ENCODE measurements around the gene MIPOL1. TPM values are rescaled to one million over a fixed set of nuclear protein-coding genes. Genes with fewer than 3 reads are reported as not detected.

The MIPOL1 gene
- total and polyA plus RNA-seq, 10 donors, result 0.50 to 15.5 (median 7.3) TPM

DNA sequence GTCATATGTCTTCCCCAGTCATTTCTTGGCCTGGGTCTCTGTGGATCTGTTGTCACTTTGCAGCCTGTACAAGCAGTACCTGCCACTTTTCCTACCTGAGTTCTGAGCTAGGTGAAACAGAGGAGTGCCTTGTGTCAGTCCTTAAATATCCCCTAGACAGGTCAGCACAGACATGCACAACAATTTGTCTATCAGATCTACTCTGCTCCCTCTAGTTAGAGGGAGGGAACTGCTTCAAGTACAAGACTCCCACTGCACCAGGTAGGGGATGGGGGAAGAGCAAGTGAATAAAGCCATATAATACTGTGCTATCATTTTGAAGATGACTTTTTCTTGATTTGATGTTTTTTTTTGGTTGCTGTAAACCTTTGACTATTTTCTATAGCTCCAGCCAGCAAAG, 39.4 kb downstream of the MIPOL1 start:
- H3K9me3 ChIP-seq, result no peaks in the 10 kb centered on the region
- H3K4me1 ChIP-seq, result no peaks in the 10 kb centered on the region
- intact Hi-C loops (cut with DNase I; ENCODE audit: low total_unique reads), result no loop called here
- H3K36me3 ChIP-seq, result no peaks in the 10 kb centered on the region
- H3K27me3 ChIP-seq (replicated peaks in 1 of 7), result no peaks in the 10 kb centered on the region
- no peak for DNase-seq
- H3K27ac ChIP-seq, result no peak overlapping the region
- TF ChIP-seq, protein P1, sequence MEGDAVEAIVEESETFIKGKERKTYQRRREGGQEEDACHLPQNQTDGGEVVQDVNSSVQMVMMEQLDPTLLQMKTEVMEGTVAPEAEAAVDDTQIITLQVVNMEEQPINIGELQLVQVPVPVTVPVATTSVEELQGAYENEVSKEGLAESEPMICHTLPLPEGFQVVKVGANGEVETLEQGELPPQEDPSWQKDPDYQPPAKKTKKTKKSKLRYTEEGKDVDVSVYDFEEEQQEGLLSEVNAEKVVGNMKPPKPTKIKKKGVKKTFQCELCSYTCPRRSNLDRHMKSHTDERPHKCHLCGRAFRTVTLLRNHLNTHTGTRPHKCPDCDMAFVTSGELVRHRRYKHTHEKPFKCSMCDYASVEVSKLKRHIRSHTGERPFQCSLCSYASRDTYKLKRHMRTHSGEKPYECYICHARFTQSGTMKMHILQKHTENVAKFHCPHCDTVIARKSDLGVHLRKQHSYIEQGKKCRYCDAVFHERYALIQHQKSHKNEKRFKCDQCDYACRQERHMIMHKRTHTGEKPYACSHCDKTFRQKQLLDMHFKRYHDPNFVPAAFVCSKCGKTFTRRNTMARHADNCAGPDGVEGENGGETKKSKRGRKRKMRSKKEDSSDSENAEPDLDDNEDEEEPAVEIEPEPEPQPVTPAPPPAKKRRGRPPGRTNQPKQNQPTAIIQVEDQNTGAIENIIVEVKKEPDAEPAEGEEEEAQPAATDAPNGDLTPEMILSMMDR (IDR thresholded peaks at IDR 0.05 in 8 of 11, conservative IDR thresholded peaks at IDR 0.05 in 3 of 11), result no peak
- TF ChIP-seq POLR2A (IDR thresholded peaks at IDR 0.05), result no peak
- no peak for TF ChIP-seq POLR2AphosphoS5 (IDR thresholded peaks at IDR 0.05)
- no peak overlapping the region for H3K4me3 ChIP-seq

DNA sequence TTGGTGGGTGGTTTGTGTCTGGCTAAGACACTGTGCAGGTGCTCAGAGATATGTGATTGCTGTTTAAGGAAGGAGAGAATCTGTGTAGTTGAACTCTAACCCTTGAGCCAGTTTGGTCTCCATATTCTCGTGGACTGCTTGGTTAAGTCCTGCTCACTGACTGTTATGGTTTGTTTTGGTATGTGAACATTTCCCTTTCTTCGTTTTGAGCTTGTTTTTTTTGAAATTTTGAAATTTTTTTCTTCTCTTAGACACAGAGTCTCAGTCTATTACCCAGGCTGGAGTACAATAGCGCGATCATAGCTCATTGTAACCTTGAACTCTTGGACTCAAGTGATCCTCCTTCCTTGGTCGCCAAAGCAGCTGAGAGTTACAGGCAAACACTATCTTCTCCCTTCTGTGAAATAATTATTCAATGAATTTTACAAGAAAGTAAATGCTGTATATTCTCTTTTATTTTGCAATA, 40.0 kb downstream of the MIPOL1 start:
- H3K9me3 ChIP-seq, result no peaks in the 10 kb centered on the region
- intact Hi-C loops (cut with DNase I; ENCODE audit: low total_unique reads), result no loop called here
- H3K4me1 ChIP-seq, result no peaks in the 10 kb centered on the region
- H3K27me3 ChIP-seq (replicated peaks in 1 of 7), result no peaks in the 10 kb centered on the region
- no peak overlapping the region for H3K27ac ChIP-seq
- no peak for DNase-seq
- H3K4me3 ChIP-seq, result no peak overlapping the region
- WGBS, 5 donors, result 72 to 86% (median 74%) methylated on average over 5 of the region's 5 CpGs
- H3K36me3 ChIP-seq, result no peaks in the 10 kb centered on the region
- no peak for TF ChIP-seq POLR2A (IDR thresholded peaks at IDR 0.05)
- no peak for TF ChIP-seq POLR2AphosphoS5 (IDR thresholded peaks at IDR 0.05)
- TF ChIP-seq, protein P1 (IDR thresholded peaks at IDR 0.05 in 8 of 11, conservative IDR thresholded peaks at IDR 0.05 in 3 of 11), result no peak

DNA sequence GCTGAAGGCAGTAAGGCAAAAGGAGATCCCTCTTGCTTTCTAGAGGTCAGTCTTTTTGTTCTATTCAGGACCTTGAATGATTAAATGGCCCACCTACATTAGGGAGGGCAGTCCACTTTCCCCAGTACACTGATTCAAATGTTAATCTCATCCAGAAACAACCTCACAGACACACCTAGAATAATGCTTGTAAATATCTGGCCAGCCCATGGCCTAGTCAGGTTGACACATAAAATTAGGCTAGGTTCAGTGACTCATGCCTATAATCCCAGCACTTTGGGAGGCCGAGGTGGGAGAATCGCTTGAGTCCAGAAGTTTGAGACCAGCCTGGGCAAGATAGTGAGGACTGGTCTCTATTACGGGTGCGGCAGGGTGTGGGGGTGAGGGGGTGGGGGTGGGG, 43.5 kb downstream of the MIPOL1 start:
- no peak for DNase-seq
- TF ChIP-seq POLR2A (IDR thresholded peaks at IDR 0.05) (no peak), POLR2AphosphoS5 (IDR thresholded peaks at IDR 0.05) (no peak)
- TF ChIP-seq, protein P1 (IDR thresholded peaks at IDR 0.05 in 8 of 11, conservative IDR thresholded peaks at IDR 0.05 in 3 of 11), result no peak
- Histone ChIP-seq H3K27me3 (replicated peaks in 1 of 7) (no peaks in the 10 kb centered on the region), H3K27ac (no peak overlapping the region), H3K4me3 (no peak overlapping the region), H3K36me3 (no peaks in the 10 kb centered on the region), H3K4me1 (no peaks in the 10 kb centered on the region), H3K9me3 (no peaks in the 10 kb centered on the region)
- intact Hi-C loops (cut with DNase I; ENCODE audit: low total_unique reads), result no loop called here
- WGBS, 5 donors, result 93 to 99% (median 95%) methylated on average over 4 of the region's 4 CpGs

DNA sequence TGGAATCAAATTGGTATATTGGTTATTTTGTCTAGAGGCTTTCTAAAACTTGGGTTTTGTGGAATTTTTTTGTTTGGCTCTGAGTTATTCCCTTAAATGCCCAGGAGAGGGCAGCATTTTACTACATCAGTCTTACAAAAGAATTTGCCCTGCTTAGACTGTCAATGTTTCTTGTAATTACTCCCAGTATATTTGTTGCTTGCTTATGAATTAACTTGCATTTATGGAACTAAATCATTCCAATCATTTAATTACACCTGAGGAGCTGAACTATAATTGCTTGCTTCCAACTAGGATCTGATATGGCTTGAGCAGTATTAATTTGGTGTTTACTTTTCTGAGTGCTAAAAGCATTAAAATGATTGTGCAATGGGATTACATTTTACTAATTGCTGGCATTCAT, 48.7 kb downstream of the MIPOL1 start:
- Histone ChIP-seq H3K27me3 (replicated peaks in 1 of 7) (no peaks in the 10 kb centered on the region), H3K4me3 (no peak overlapping the region), H3K36me3 (no peaks in the 10 kb centered on the region), H3K4me1 (no peaks in the 10 kb centered on the region), H3K27ac (no peak overlapping the region), H3K9me3 (no peaks in the 10 kb centered on the region)
- DNase-seq, result no peak
- TF ChIP-seq POLR2AphosphoS5 (IDR thresholded peaks at IDR 0.05), result no peak
- TF ChIP-seq, protein P1 (IDR thresholded peaks at IDR 0.05 in 8 of 11, conservative IDR thresholded peaks at IDR 0.05 in 3 of 11), result peak in 10 of 11 experiments; percentile 22 to 74 (median 54)
- TF ChIP-seq POLR2A (IDR thresholded peaks at IDR 0.05), result no peak
- intact Hi-C loops (cut with DNase I; ENCODE audit: low total_unique reads), result no loop called here
